Retinal pigment epithelial cell (primary cell): ENCODE data around the gene OR10H2.

ENCODE experiments used
- DNase-seq: peaks from one replicate; pipeline ENCODE4 v3.0.0-alpha.2; 2010; ENCODE audit warnings: low read depth
- H3K4me3 ChIP-seq: 2 replicates; pipeline ENCODE4 v1.5.1; 2011; ENCODE audit warnings: mild to moderate bottlenecking, low read length, control low read depth, moderate library complexity
- TF ChIP-seq, protein P1 (sequence below): conservative IDR thresholded peaks from 2 replicates; pipeline ENCODE4 v1.5.1; 2011; ENCODE audit warnings: low read depth, low read length, control low read depth, inconsistent platforms

The OR10H2 gene

DNA sequence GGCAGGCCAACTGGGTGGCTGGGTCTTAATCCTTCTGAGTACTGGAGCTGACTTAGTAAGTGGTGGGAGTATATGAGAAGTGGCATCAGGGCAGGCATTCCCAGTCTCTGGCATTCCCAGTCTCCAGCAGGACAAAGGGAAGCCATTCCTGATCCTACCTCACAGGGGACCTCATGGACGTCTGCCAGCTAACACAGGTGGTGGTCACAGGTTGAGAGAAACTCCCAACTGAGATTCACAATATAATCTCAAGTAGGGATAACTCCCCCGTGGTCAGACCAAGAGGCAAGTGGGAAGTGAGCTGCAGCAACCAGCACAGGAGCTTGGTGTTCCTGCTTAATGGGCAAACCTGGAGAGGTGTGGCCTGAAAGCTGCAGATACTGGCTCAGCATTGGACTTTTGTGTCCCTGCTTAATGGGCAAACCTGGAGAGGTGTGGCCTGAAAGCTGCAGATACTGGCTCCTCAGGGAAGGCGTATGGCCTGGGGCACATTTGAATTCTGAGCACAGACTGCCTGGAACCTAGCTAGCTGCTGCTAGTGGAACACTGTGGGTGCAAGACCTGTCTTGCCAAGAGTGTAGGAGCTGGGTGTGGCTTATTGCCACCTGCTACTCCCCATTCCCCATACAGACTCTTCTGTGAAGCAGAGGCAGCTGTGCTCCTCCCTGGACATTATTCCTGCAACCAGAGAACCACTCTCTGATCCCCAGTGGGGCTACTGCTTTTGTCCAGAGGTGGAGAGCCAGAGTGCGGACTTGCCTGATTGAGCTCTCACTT, 25.9 kb upstream of the OR10H2 start:
- no peak for DNase-seq
- TF ChIP-seq, protein P1, sequence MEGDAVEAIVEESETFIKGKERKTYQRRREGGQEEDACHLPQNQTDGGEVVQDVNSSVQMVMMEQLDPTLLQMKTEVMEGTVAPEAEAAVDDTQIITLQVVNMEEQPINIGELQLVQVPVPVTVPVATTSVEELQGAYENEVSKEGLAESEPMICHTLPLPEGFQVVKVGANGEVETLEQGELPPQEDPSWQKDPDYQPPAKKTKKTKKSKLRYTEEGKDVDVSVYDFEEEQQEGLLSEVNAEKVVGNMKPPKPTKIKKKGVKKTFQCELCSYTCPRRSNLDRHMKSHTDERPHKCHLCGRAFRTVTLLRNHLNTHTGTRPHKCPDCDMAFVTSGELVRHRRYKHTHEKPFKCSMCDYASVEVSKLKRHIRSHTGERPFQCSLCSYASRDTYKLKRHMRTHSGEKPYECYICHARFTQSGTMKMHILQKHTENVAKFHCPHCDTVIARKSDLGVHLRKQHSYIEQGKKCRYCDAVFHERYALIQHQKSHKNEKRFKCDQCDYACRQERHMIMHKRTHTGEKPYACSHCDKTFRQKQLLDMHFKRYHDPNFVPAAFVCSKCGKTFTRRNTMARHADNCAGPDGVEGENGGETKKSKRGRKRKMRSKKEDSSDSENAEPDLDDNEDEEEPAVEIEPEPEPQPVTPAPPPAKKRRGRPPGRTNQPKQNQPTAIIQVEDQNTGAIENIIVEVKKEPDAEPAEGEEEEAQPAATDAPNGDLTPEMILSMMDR: no peak
- H3K4me3 ChIP-seq: no peak overlapping the region

DNA sequence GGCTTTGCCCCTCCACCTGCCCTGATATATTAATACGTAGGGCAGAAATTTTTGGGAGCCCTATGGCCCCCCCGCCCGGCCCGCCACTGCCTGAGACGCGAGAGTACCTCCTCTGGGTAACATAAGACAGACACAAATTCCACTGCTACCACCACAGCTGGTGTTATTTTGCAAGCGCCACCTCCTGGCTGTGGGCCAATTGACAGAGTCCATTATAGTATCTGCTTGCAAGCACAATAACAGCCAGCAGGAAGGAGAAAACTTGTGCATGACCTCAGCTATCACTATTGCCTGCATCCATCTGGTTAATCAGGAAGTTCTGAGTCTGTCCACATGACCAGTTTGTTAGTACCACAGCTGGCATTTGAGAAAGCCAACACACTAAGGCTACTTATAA, 25.3 kb upstream of the OR10H2 start:
- TF ChIP-seq, protein P1: no peak
- no peak overlapping the region for H3K4me3 ChIP-seq
- no peak for DNase-seq

DNA sequence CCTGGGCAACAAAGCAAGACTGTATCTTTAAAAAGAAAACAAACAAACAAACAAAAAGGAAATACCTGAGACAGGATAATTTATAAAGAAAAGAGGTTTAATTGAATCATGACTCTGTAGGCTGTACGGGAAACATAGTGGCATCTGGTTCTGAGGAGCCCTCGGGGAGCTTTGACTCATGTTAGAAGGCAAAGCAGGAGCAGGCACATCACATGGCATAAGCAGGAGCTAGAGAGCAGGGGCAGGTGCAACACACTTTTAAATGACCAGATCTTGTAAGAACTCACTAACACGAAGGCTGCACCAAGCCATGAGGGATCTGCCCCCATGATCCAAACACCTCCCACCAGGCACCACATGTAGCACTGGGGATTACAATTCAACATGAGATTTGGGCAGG, 13.2 kb upstream of the OR10H2 start:
- TF ChIP-seq, protein P1: no peak
- DNase-seq: no peak
- H3K4me3 ChIP-seq: no peak overlapping the region

DNA sequence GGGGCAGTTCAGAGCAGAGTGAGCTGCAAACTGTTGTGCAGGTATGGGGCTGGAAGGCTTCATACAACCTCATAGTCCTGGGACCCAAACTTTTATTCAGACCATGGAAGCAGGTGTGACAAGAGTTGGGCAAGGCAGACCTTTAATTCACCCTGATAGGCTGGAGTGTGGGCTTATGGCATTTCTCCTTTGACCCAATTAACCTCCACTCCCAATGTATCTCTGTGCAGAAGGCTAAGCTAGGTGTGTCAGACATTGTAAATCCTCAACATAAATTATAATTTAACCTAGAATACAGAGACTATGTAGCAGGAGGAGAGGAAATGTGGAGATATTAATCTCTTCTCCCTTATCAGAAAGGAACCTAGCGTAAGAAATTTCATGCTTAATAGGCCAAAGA, 12.2 kb upstream of the OR10H2 start:
- no peak overlapping the region for H3K4me3 ChIP-seq
- TF ChIP-seq, protein P1: no peak
- DNase-seq: no peak

DNA sequence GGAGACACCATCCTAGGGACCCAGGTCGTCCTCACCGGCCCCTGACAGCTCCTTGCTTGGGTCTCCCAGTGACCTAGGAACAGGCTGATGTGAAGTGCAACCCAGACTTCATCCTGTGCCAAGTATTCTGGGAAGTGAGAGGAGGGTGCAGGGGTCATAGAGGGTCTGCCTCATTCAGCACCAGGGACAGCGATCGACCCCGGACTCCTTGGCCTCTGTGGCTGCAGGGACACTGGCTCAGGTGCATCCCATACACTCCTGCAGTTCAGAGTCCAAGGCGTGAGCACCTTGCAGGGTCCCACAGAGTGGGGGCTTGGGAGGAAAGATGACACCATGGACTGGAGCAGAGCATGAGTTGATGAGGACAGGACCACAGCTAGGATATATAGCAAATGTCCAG, 10.0 kb upstream of the OR10H2 start:
- TF ChIP-seq, protein P1: no peak
- H3K4me3 ChIP-seq: no peak overlapping the region
- no peak for DNase-seq

DNA sequence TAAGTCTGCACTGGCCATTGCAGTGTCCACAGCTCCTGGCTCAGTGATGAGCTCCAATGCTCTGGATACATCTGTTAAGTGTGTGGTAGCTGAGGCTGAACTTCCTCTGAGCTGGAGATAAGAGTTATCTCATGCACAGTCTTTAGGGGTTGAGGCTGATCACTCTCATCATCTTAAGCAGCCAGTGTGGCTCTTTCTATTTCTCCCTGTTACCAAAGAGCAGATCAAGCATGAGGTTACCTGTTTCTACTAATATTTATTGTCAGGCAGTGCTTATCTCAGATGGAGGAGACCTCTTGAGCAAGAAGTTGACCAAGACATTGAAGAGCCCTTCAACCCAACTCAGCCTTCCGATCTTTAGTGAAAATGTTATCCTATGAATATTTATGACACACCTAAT, 6.6 kb upstream of the OR10H2 start:
- no peak overlapping the region for H3K4me3 ChIP-seq
- no peak for DNase-seq
- TF ChIP-seq, protein P1: no peak

DNA sequence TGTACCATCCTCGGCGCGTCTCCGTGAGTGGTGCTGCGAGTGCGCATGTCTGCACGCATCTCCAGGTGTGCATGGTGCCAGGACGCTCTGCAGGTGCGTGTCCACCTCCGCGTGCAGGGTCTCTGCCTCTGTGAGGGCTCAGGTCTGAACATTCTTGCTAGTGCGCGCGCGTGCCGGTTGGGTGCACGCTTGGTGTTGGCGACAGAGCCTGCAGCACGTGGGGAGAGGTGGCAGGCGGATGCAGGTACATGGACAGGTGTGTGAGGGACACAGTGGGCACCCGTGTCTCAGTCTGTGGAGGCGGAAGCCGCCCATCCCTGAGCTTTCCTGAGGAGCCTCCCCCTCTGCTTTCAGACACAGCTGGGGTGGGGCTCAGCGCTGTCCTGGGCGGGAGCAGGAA, 4.9 kb upstream of the OR10H2 start:
- TF ChIP-seq, protein P1: no peak
- no peak for DNase-seq
- H3K4me3 ChIP-seq: no peak overlapping the region
